NCI-H1105 treated with DMSO at 0.1 percent for 48 hours (cell line): ENCODE data around the gene ATP1A2.
"Not testable (repeated sequence)": the region's sequence is repeated elsewhere in the genome, so short reads cannot be mapped to it uniquely, and the experiment has no call there.

ENCODE experiments used
- DNase-seq: peaks from one replicate; lab custom pipeline; 2025; lab: John Stamatoyannopoulos, UW

Gene ATP1A2

GRCh38 chr1:160101037-160101716 is 14.4 kb upstream of the ATP1A2 start:
- peak; percentile 71 for DNase-seq

- DNase-seq, result no peak
Observed at GRCh38 chr1:160101717-160102522, 13.6 kb upstream of the ATP1A2 start.

GRCh38 chr1:160103658-160104408 is 11.7 kb upstream of the ATP1A2 start:
- DNase-seq, result no peak

- DNase-seq, result no peak
Observed at GRCh38 chr1:160104486-160104885, 11.1 kb upstream of the ATP1A2 start.

GRCh38 chr1:160105155-160105554 is 10.4 kb upstream of the ATP1A2 start:
- no peak for DNase-seq

GRCh38 chr1:160107512-160107911 is 8.0 kb upstream of the ATP1A2 start:
- DNase-seq, result no peak

- DNase-seq, result no peak
Observed at GRCh38 chr1:160108888-160109662, 6.5 kb upstream of the ATP1A2 start.

GRCh38 chr1:160109686-160110085 is 5.9 kb upstream of the ATP1A2 start:
- DNase-seq, result no peak

- DNase-seq, result not testable (repeated sequence)
Observed at GRCh38 chr1:160111462-160111861, 4.1 kb upstream of the ATP1A2 start.

GRCh38 chr1:160112357-160112756 is 3.2 kb upstream of the ATP1A2 start:
- DNase-seq, result no peak

- no peak for DNase-seq
Observed at GRCh38 chr1:160113407-160113806, 2.2 kb upstream of the ATP1A2 start.

- no peak for DNase-seq
Observed at GRCh38 chr1:160114085-160114484, 1.5 kb upstream of the ATP1A2 start.

GRCh38 chr1:160116283-160117147 is 956 bp downstream of the ATP1A2 start:
- DNase-seq, result no peak

- DNase-seq, result no peak
Observed at GRCh38 chr1:160117300-160117699, 1.7 kb downstream of the ATP1A2 start.

GRCh38 chr1:160117709-160118183 is 2.2 kb downstream of the ATP1A2 start:
- no peak for DNase-seq

- no peak for DNase-seq
Observed at GRCh38 chr1:160118928-160119327, 3.4 kb downstream of the ATP1A2 start.

- no peak for DNase-seq
Observed at GRCh38 chr1:160120797-160121196, 5.2 kb downstream of the ATP1A2 start.

- no peak for DNase-seq
Observed at GRCh38 chr1:160121388-160121787, 5.8 kb downstream of the ATP1A2 start.

GRCh38 chr1:160122978-160123495 is 7.5 kb downstream of the ATP1A2 start:
- DNase-seq, result no peak

- DNase-seq, result no peak
Observed at GRCh38 chr1:160123726-160124125, 8.2 kb downstream of the ATP1A2 start.
